Trophoblast cell (in vitro differentiated cells and primary cell): ENCODE measurements around the gene KCNAB2.
A peak's percentile ranks its signal among the peaks of the same experiment; 100 is the strongest.

Experiments
- DNase-seq, 2 donors: peaks; one replicate each; pipeline ENCODE4 v3.0.0-alpha.2; 2016
- H2AFZ ChIP-seq: 2 replicates; pipeline ENCODE4 v1.6.1; 2013; ENCODE audit warnings: low read length, moderate library complexity, mild to moderate bottlenecking; ENCODE audit not compliant: insufficient read depth, poor library complexity
- H2AK5ac ChIP-seq: 2 replicates; pipeline ENCODE4 v1.6.1; 2013; ENCODE audit warnings: mild to moderate bottlenecking, low read length
- H2BK120ac ChIP-seq: 2 replicates; pipeline ENCODE4 v1.6.1; 2013; ENCODE audit warnings: low read length, mild to moderate bottlenecking, moderate library complexity; ENCODE audit not compliant: insufficient read depth, poor library complexity
- H2BK12ac ChIP-seq: 2 replicates; pipeline ENCODE4 v1.6.1; 2013; ENCODE audit warnings: mild to moderate bottlenecking, low read length, moderate library complexity
- H2BK5ac ChIP-seq: 2 replicates; pipeline ENCODE4 v1.6.1; 2013; ENCODE audit warnings: low read length, low read depth, moderate library complexity, mild to moderate bottlenecking; ENCODE audit not compliant: poor library complexity
- H3K14ac ChIP-seq: 2 replicates; pipeline ENCODE4 v1.6.1; 2013; ENCODE audit warnings: mild to moderate bottlenecking, low read length
- H3K18ac ChIP-seq: 2 replicates; pipeline ENCODE4 v1.6.1; 2013; ENCODE audit warnings: mild to moderate bottlenecking, low read length
- H3K23ac ChIP-seq: 2 replicates; pipeline ENCODE4 v1.6.1; 2013; ENCODE audit warnings: low read length
- H3K27ac ChIP-seq: 2 replicates; pipeline ENCODE4 v1.5.1; 2013; ENCODE audit warnings: low read depth, mild to moderate bottlenecking, inconsistent platforms, low read length, moderate library complexity
- H3K27me3 ChIP-seq: 2 replicates; pipeline ENCODE4 v1.6.1; 2013; ENCODE audit warnings: inconsistent platforms, mild to moderate bottlenecking, low read length, moderate library complexity; ENCODE audit not compliant: insufficient read depth
- H3K36me3 ChIP-seq, 2 experiments: 1 replicate in 1 of 2; 2 replicates in 1 of 2; pipeline ENCODE4 v1.6.1; 2013; ENCODE audit warnings: low read length in 2 of 2, mild to moderate bottlenecking in 2 of 2, moderate library complexity in 1 of 2; ENCODE audit not compliant: insufficient read depth in 2 of 2, control insufficient read depth in 1 of 2
- H3K4ac ChIP-seq: 2 replicates; pipeline ENCODE4 v1.6.1; 2013; ENCODE audit warnings: low read depth, mild to moderate bottlenecking, low read length, moderate library complexity
- H3K4me1 ChIP-seq, 2 experiments: 1 replicate in 1 of 2; 2 replicates in 1 of 2; pipeline ENCODE4 v1.6.1; 2013; ENCODE audit warnings: low read length in 2 of 2, mild to moderate bottlenecking in 2 of 2, moderate library complexity in 1 of 2; ENCODE audit not compliant: insufficient read depth in 2 of 2, control insufficient read depth in 1 of 2
- H3K4me2 ChIP-seq: 2 replicates; pipeline ENCODE4 v1.6.1; 2013; ENCODE audit warnings: inconsistent platforms, mild to moderate bottlenecking, low read length, moderate library complexity
- H3K4me3 ChIP-seq: 2 replicates; pipeline ENCODE4 v1.5.1; 2013; ENCODE audit warnings: mild to moderate bottlenecking, low read depth, low read length, inconsistent platforms
- H3K79me1 ChIP-seq: one replicate; pipeline ENCODE4 v1.6.1; 2013; ENCODE audit warnings: low read length
- H3K79me2 ChIP-seq: 2 replicates; pipeline ENCODE4 v1.6.1; 2013; ENCODE audit warnings: low read length, mild to moderate bottlenecking; ENCODE audit not compliant: control insufficient read depth, insufficient read depth, poor library complexity
- H3K9ac ChIP-seq: 2 replicates; pipeline ENCODE4 v1.6.1; 2013; ENCODE audit warnings: mild to moderate bottlenecking, low read length
- H3K9me3 ChIP-seq: 2 replicates; pipeline ENCODE4 v1.6.1; 2013; ENCODE audit warnings: low read depth, mild to moderate bottlenecking, control low read depth, inconsistent platforms, low read length; ENCODE audit not compliant: insufficient read depth
- H4K12ac ChIP-seq: 2 replicates; pipeline ENCODE4 v1.6.1; 2013; ENCODE audit warnings: low read depth, mild to moderate bottlenecking, low read length, moderate library complexity
- H4K8ac ChIP-seq: 2 replicates; pipeline ENCODE4 v1.6.1; 2013; ENCODE audit warnings: low read depth, mild to moderate bottlenecking, low read length, moderate library complexity
- H4K91ac ChIP-seq: one replicate; pipeline ENCODE4 v1.6.1; 2013; ENCODE audit warnings: low read depth, mild to moderate bottlenecking, low read length, moderate library complexity
- WGBS: extraction: QIAGEN DNeasy Blood & Tissue Kit; methylation state at CpG from one replicate; pipeline ENCODE4 v1.1.7; 2013; ENCODE audit warnings: missing lambda C conversion rate; ENCODE audit not compliant: insufficient read length, insufficient coverage; ENCODE audit errors: extremely low coverage; 5-methylcytosine and 5-hydroxymethylcytosine counted together

KCNAB2 gene

GRCh38 chr1:6071219-6071618 lies 25.5 kb downstream of the KCNAB2 start:
- H4K8ac ChIP-seq = no peak overlapping the region
- H2BK120ac ChIP-seq = no peak overlapping the region
- H3K27me3 ChIP-seq = no peaks in the 10 kb centered on the region
- no peak for DNase-seq
- no peak overlapping the region for H3K9ac ChIP-seq
- H4K12ac ChIP-seq = no peak overlapping the region
- H3K27ac ChIP-seq = no peak overlapping the region
- H3K9me3 ChIP-seq = no peaks in the 10 kb centered on the region
- H3K18ac ChIP-seq = no peak overlapping the region
- no peak overlapping the region for H3K23ac ChIP-seq
- no peaks in the 10 kb centered on the region for H3K4me1 ChIP-seq
- no peak overlapping the region for H3K4me2 ChIP-seq
- H2AFZ ChIP-seq = no peak overlapping the region
- no peak overlapping the region for H3K4me3 ChIP-seq
- no CpG with 5 or more reads among the region's 13 CpGs for WGBS
- no peak overlapping the region for H2BK12ac ChIP-seq
- no peak overlapping the region for H3K14ac ChIP-seq
- no peaks in the 10 kb centered on the region for H3K79me2 ChIP-seq
- no peak overlapping the region for H2AK5ac ChIP-seq
- H3K79me1 ChIP-seq = no peaks in the 10 kb centered on the region
- H3K4ac ChIP-seq = no peak overlapping the region
- H4K91ac ChIP-seq = no peak overlapping the region
- no peaks in the 10 kb centered on the region for H3K36me3 ChIP-seq
- H2BK5ac ChIP-seq = no peak overlapping the region

GRCh38 chr1:6072774-6073479 lies 27.2 kb downstream of the KCNAB2 start:
- DNase-seq = no peak
- H4K8ac ChIP-seq = no peak overlapping the region
- H3K79me1 ChIP-seq = no peaks in the 10 kb centered on the region
- H3K4me2 ChIP-seq = no peak overlapping the region
- no peaks in the 10 kb centered on the region for H3K4me1 ChIP-seq
- no peak overlapping the region for H3K14ac ChIP-seq
- no peak overlapping the region for H4K91ac ChIP-seq
- H4K12ac ChIP-seq = no peak overlapping the region
- no peak overlapping the region for H2AK5ac ChIP-seq
- no peaks in the 10 kb centered on the region for H3K27me3 ChIP-seq
- no peak overlapping the region for H3K9ac ChIP-seq
- no peak overlapping the region for H2BK12ac ChIP-seq
- H3K27ac ChIP-seq = no peak overlapping the region
- WGBS = no CpG with 5 or more reads among the region's 17 CpGs
- no peak overlapping the region for H3K18ac ChIP-seq
- no peak overlapping the region for H2BK120ac ChIP-seq
- no peak overlapping the region for H2BK5ac ChIP-seq
- H3K79me2 ChIP-seq = no peaks in the 10 kb centered on the region
- no peaks in the 10 kb centered on the region for H3K36me3 ChIP-seq
- no peak overlapping the region for H3K4me3 ChIP-seq
- H3K4ac ChIP-seq = no peak overlapping the region
- H2AFZ ChIP-seq = no peak overlapping the region
- no peak overlapping the region for H3K23ac ChIP-seq
- H3K9me3 ChIP-seq = no peaks in the 10 kb centered on the region

- H4K12ac ChIP-seq = no peak overlapping the region
- H3K4me1 ChIP-seq = no peaks in the 10 kb centered on the region
- H4K8ac ChIP-seq = no peak overlapping the region
- no peaks in the 10 kb centered on the region for H3K79me2 ChIP-seq
- WGBS = no CpG with 5 or more reads among the region's 15 CpGs
- peak overlapping the region; percentile 4 for H2BK12ac ChIP-seq
- no peak overlapping the region for H3K18ac ChIP-seq
- H3K4ac ChIP-seq = no peak overlapping the region
- H3K9ac ChIP-seq = no peak overlapping the region
- no peak overlapping the region for H2BK120ac ChIP-seq
- no peak overlapping the region for H3K4me2 ChIP-seq
- H3K27ac ChIP-seq = no peak overlapping the region
- no peak overlapping the region for H2BK5ac ChIP-seq
- H3K23ac ChIP-seq = no peak overlapping the region
- no peaks in the 10 kb centered on the region for H3K27me3 ChIP-seq
- peak in 1 of 2 donors; percentile 10 for DNase-seq
- H3K79me1 ChIP-seq = no peaks in the 10 kb centered on the region
- H3K14ac ChIP-seq = no peak overlapping the region
- H3K4me3 ChIP-seq = no peak overlapping the region
- H4K91ac ChIP-seq = peak overlapping the region; percentile 31
- no peaks in the 10 kb centered on the region for H3K36me3 ChIP-seq
- H3K9me3 ChIP-seq = no peaks in the 10 kb centered on the region
- H2AK5ac ChIP-seq = no peak overlapping the region
- H2AFZ ChIP-seq = no peak overlapping the region
Observed at GRCh38 chr1:6073480-6074053, 27.9 kb downstream of the KCNAB2 start.

- H3K27ac ChIP-seq = no peak overlapping the region
- no peak overlapping the region for H2BK12ac ChIP-seq
- no peak overlapping the region for H3K4me3 ChIP-seq
- H2AFZ ChIP-seq = no peak overlapping the region
- no peak overlapping the region for H3K18ac ChIP-seq
- no peak overlapping the region for H3K14ac ChIP-seq
- H2BK120ac ChIP-seq = no peak overlapping the region
- no peak overlapping the region for H3K23ac ChIP-seq
- H3K79me2 ChIP-seq = no peaks in the 10 kb centered on the region
- no peak overlapping the region for H3K9ac ChIP-seq
- H4K12ac ChIP-seq = no peak overlapping the region
- no peak overlapping the region for H4K8ac ChIP-seq
- no CpG with 5 or more reads among the region's 21 CpGs for whole genome bisulfite sequencing
- no peak overlapping the region for H2BK5ac ChIP-seq
- no peaks in the 10 kb centered on the region for H3K4me1 ChIP-seq
- no peaks in the 10 kb centered on the region for H3K27me3 ChIP-seq
- H2AK5ac ChIP-seq = no peak overlapping the region
- H3K9me3 ChIP-seq = peaks cover 2% of the 10 kb centered on the region
- peak overlapping the region; percentile 31 for H4K91ac ChIP-seq
- DNase-seq = peak in 1 of 2 donors; percentile 29
- no peak overlapping the region for H3K4me2 ChIP-seq
- H3K36me3 ChIP-seq = no peaks in the 10 kb centered on the region
- H3K79me1 ChIP-seq = no peaks in the 10 kb centered on the region
- no peak overlapping the region for H3K4ac ChIP-seq
Observed at GRCh38 chr1:6074192-6074901, 28.7 kb downstream of the KCNAB2 start.
